PC-3 (cell line): ENCODE data around the gene SULT1A1.
"Not testable (repeated sequence)": the region's sequence is repeated elsewhere in the genome, so short reads cannot be mapped to it uniquely, and the experiment has no call there.

Experiments used
- CTCF ChIP-seq: fragments of 300-600 bp; sonication (generic); conservative IDR thresholded peaks from 2 replicates; pipeline ENCODE4 v1.5.1; 2017; ENCODE audit warnings: antibody characterized with exemption, low read depth, mild to moderate bottlenecking, low read length
- EZH2phosphoT487 ChIP-seq: fragments of 300-600 bp; sonication (generic); IDR thresholded peaks from 2 replicates; pipeline ENCODE4 v1.6.1; 2018; ENCODE audit warnings: mild to moderate bottlenecking, antibody characterized with exemption, low read length, borderline replicate concordance

- TF ChIP-seq CTCF, EZH2phosphoT487: not testable (repeated sequence)
Observed at GRCh38 chr16:28636093-28636823, 26.4 kb upstream of the SULT1A1 start.
